ENCODE results near the gene DSC1. TPM values are rescaled to one million over a fixed set of nuclear protein-coding genes. Genes with fewer than 3 reads are reported as not detected.

The DSC1 gene
- polyA plus RNA-seq, 2 donors = 0.04 to 0.16 TPM

Other genes with a start within 250 kb of the DSC1 start
- 10 to 100 TPM; 41.7 to 70.9 TPM for gene DSC3, start 120.1 kb downstream of the DSC1 start, polyA plus RNA-seq
- 100 to 1,000 TPM in 1 of 2 donors, 10 to 100 TPM in 1; 63.5 to 123 TPM for gene DSC2, start 60.4 kb downstream of the DSC1 start, polyA plus RNA-seq
- gene DSG1, start 155.3 kb upstream of the DSC1 start, polyA plus RNA-seq = 1 to 10 TPM; 8.4 to 8.9 TPM
- gene DSG4, start 213.9 kb upstream of the DSC1 start, polyA plus RNA-seq = under 1 TPM in 1 of 2 donors, not detected in 1; 0.01 TPM